Keratinocyte (primary cell): ENCODE measurements around the gene UBE2O. TPM values are rescaled to one million over a fixed set of nuclear protein-coding genes. Genes with fewer than 3 reads are reported as not detected.

Source experiments
- DNase-seq: peaks from one replicate; pipeline ENCODE4 v3.0.0-alpha.2; 2011; ENCODE audit warnings: low read depth, missing footprints, low spot score
- FAIRE-seq: peaks from 2 replicates; lab custom pipeline; 2011; peaks lifted over from hg19 to GRCh38; lab: Jason Lieb, UNC
- H2AFZ ChIP-seq: 2 replicates; pipeline ENCODE4 v1.6.0; 2012; ENCODE audit warnings: low read length, control low read depth, inconsistent platforms; ENCODE audit not compliant: control insufficient read depth
- H3K27ac ChIP-seq: 2 replicates; pipeline ENCODE4 v1.5.1; 2011; ENCODE audit warnings: low read length; ENCODE audit not compliant: control insufficient read depth, insufficient read depth
- H3K27me3 ChIP-seq: 3 replicates; pipeline ENCODE4 v1.6.0; 2011; ENCODE audit warnings: low read length; ENCODE audit not compliant: control insufficient read depth, insufficient read depth; ENCODE audit errors: extremely low read depth
- H3K36me3 ChIP-seq, 2 experiments: 2 replicates in 1 of 2; 3 replicates in 1 of 2; pipeline ENCODE4 v1.5.1; 2011; ENCODE audit warnings: low read length in 2 of 2, mild to moderate bottlenecking in 1 of 2; ENCODE audit not compliant: control insufficient read depth in 2 of 2, insufficient read depth in 2 of 2; ENCODE audit errors: extremely low read depth in 1 of 2
- H3K4me1 ChIP-seq: 3 replicates; pipeline ENCODE4 v1.5.1; 2011; ENCODE audit warnings: low read length; ENCODE audit not compliant: control insufficient read depth, insufficient read depth; ENCODE audit errors: extremely low read depth
- H3K4me2 ChIP-seq: 3 replicates; pipeline ENCODE4 v1.6.0; 2011; ENCODE audit warnings: low read depth, low read length; ENCODE audit not compliant: control insufficient read depth, insufficient read depth; ENCODE audit errors: extremely low read depth
- H3K4me3 ChIP-seq, 3 experiments: fragments of 200-600 bp in 1 of 3; sonication (generic) in 1 of 3; 2 replicates in 2 of 3; 3 replicates in 1 of 3; pipeline ENCODE4 v1.5.1; 2011 to 2016; ENCODE audit warnings: low read length in 3 of 3, mild to moderate bottlenecking in 3 of 3, control low read depth in 2 of 3, inconsistent platforms in 1 of 3, low read depth in 1 of 3, mixed read lengths in 1 of 3, mixed run types in 1 of 3, moderate library complexity in 1 of 3; ENCODE audit not compliant: control insufficient read depth in 2 of 3, insufficient read depth in 2 of 3; ENCODE audit errors: extremely low read depth in 1 of 3
- H3K79me2 ChIP-seq: 2 replicates; pipeline ENCODE4 v1.6.0; 2012; ENCODE audit warnings: low read length; ENCODE audit not compliant: control insufficient read depth, insufficient read depth
- H3K9ac ChIP-seq: 3 replicates; pipeline ENCODE4 v1.6.0; 2011; ENCODE audit warnings: low read length; ENCODE audit not compliant: control insufficient read depth, insufficient read depth; ENCODE audit errors: extremely low read depth
- H3K9me1 ChIP-seq: 3 replicates; pipeline ENCODE4 v1.6.0; 2011; ENCODE audit warnings: low read length; ENCODE audit not compliant: control insufficient read depth, insufficient read depth; ENCODE audit errors: extremely low read depth
- H3K9me3 ChIP-seq: 2 replicates; pipeline ENCODE4 v1.5.1; 2012; ENCODE audit warnings: low read depth, low read length; ENCODE audit not compliant: control insufficient read depth
- H4K20me1 ChIP-seq: 3 replicates; pipeline ENCODE4 v1.6.0; 2011; ENCODE audit warnings: low read length; ENCODE audit not compliant: control insufficient read depth, insufficient read depth; ENCODE audit errors: extremely low read depth
- EZH2 ChIP-seq: IDR thresholded peaks from one replicate; pipeline ENCODE4 v1.6.1; 2012; ENCODE audit warnings: inconsistent platforms, mild to moderate bottlenecking, low read length, moderate library complexity
- dilution Hi-C: fragments of 300-500 bp; cut with MboI; formaldehyde crosslinking; loops from one replicate; pipeline ENCODE4 v1.7.0; 2020; ENCODE audit warnings: low sequenced_read_pairs; ENCODE audit not compliant: extremely low pct_ligation_motif_present
- polyA plus RNA-seq, 5 experiments: library from polyadenylated mRNA; depleted of rRNA in 3 of 5; stranded (reverse) in 3 of 5; stranded (forward) in 1 of 5; unstranded in 1 of 5; fragments of >200 nt; gene quantifications; 1 replicate in 1 of 5; 2 replicates in 3 of 5; 3 replicates in 1 of 5; pipeline versions ENCODE4 v1.2.1 to v1.2.3, GENCODE V29; 2011 to 2012; ENCODE audit warnings: missing spikeins in 2 of 5, low read depth in 1 of 5, low replicate concordance in 1 of 5
- TF ChIP-seq, protein P1 (sequence below), 3 experiments: IDR thresholded peaks in 1 of 3; conservative IDR thresholded peaks in 1 of 3; optimal IDR thresholded peaks in 1 of 3; 2 replicates in 2 of 3; 3 replicates in 1 of 3; pipeline versions ENCODE3 to v1.5.1; 2011; ENCODE audit warnings: low read length in 3 of 3, mild to moderate bottlenecking in 3 of 3, moderate library complexity in 2 of 3, control low read depth in 1 of 3, inconsistent platforms in 1 of 3; ENCODE audit not compliant: insufficient read depth in 2 of 3; ENCODE audit errors: extremely low read depth in 1 of 3

UBE2O gene
- polyA plus RNA-seq, 1 donor (not counting 4 experiments of a cell fraction or from before 2014, with no cell fraction given) = 10.9 TPM

- Histone ChIP-seq H3K36me3 (peaks cover 7 to 44% of the 10 kb centered on the region in 2 experiments), H2AFZ (no peak overlapping the region)
- dilution Hi-C loops = no loop called here
Measured at GRCh38 chr17:76477576-76477975, 24.6 kb upstream of the UBE2O start.

GRCh38 chr17:76476736-76477135 lies 23.8 kb upstream of the UBE2O start:
- FAIRE-seq (no peak), DNase-seq (no peak)
- H4K20me1 ChIP-seq = no peaks in the 10 kb centered on the region
- no peaks in the 10 kb centered on the region for H3K9me1 ChIP-seq
- H3K9ac ChIP-seq = no peak overlapping the region
- H3K9me3 ChIP-seq = no peaks in the 10 kb centered on the region
- no peak overlapping the region for H3K27ac ChIP-seq
- H3K27me3 ChIP-seq = no peaks in the 10 kb centered on the region
- TF ChIP-seq, protein P1, sequence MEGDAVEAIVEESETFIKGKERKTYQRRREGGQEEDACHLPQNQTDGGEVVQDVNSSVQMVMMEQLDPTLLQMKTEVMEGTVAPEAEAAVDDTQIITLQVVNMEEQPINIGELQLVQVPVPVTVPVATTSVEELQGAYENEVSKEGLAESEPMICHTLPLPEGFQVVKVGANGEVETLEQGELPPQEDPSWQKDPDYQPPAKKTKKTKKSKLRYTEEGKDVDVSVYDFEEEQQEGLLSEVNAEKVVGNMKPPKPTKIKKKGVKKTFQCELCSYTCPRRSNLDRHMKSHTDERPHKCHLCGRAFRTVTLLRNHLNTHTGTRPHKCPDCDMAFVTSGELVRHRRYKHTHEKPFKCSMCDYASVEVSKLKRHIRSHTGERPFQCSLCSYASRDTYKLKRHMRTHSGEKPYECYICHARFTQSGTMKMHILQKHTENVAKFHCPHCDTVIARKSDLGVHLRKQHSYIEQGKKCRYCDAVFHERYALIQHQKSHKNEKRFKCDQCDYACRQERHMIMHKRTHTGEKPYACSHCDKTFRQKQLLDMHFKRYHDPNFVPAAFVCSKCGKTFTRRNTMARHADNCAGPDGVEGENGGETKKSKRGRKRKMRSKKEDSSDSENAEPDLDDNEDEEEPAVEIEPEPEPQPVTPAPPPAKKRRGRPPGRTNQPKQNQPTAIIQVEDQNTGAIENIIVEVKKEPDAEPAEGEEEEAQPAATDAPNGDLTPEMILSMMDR (optimal IDR thresholded peaks at IDR 0.05 in 1 of 3, IDR thresholded peaks at IDR 0.05 in 1 of 3, conservative IDR thresholded peaks at IDR 0.05 in 1 of 3; ENCODE audit: extremely low read depth in 1 of 3, insufficient read depth in 2 of 3, low read length in 3 of 3) = no peak
- peaks cover 12 to 49% of the 10 kb centered on the region in 2 experiments for H3K36me3 ChIP-seq
- no peaks in the 10 kb centered on the region for H3K79me2 ChIP-seq
- dilution Hi-C loops = no loop called here
- H3K4me1 ChIP-seq = no peaks in the 10 kb centered on the region
- H3K4me2 ChIP-seq = no peak overlapping the region
- H3K4me3 ChIP-seq = no peak overlapping the region
- no peak overlapping the region for H2AFZ ChIP-seq

More at GRCh38 chr17:76477576-76477975, 24.6 kb upstream of the UBE2O start:
- Histone ChIP-seq H3K9me1 (no peaks in the 10 kb centered on the region), H3K9me3 (no peaks in the 10 kb centered on the region), H3K4me2 (no peak overlapping the region), H3K27ac (no peak overlapping the region), H3K27me3 (no peaks in the 10 kb centered on the region), H4K20me1 (no peaks in the 10 kb centered on the region), H3K4me3 (no peak overlapping the region), H3K9ac (no peak overlapping the region), H3K4me1 (no peaks in the 10 kb centered on the region), H3K79me2 (no peaks in the 10 kb centered on the region)
- DNase-seq (no peak), FAIRE-seq (no peak)
- TF ChIP-seq, protein P1 (optimal IDR thresholded peaks at IDR 0.05 in 1 of 3, IDR thresholded peaks at IDR 0.05 in 1 of 3, conservative IDR thresholded peaks at IDR 0.05 in 1 of 3; ENCODE audit: extremely low read depth in 1 of 3, insufficient read depth in 2 of 3, low read length in 3 of 3) = no peak
- TF ChIP-seq EZH2 = no peak
